NOMO-1 treated with dmso at 0.1 percent for 144 hours (cell line): ENCODE measurements around the gene SP6.

Source experiments
- DNase-seq: peaks from one replicate; lab custom pipeline; 2025; ENCODE audit not compliant: unreplicated experiment; lab: John Stamatoyannopoulos, UW

The SP6 gene

DNA sequence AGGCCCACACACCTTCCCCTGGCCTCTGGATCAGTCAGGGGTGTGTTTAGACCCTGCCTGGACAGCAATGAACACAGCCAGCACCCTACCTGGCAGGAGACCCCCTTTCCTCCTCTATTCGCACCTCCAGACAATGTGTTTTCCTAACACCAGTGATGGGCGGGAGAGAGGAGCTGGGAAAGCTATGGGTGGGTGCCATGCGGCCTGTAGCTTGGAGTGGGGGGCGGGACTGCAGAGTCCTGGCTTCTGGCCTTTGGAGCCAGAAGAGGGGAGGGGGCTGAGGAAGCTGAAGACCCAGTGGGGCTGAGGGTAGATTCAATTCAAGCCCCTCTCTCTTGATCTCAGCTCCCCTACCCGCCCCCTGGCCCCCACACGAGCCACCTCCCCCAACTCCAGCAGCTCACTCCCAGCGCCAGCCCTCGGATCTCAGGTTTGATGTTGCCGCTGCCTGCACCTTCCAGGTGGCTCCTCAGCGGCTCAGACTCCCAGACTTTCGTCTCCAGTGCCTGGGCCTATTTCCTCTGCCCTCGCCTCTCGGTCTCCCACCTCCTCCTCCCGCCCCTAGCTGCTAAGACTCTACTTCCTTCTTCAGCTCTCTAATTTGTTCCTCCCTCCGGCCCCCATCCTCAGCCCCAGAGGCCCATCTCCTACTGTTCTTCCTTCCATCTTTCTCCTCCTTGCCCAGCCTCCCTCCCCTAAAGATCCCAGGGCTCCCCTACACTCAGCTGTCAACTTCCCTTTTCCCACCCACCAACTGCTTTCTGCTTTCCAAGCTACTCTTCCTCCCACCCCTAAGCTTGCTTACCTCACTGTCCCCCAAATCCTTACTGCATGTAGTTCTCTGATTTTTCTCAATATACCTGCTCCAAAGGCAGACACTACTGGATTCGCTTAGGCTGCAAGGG, 6.8 kb upstream of the SP6 start:
- peak; percentile 33 for DNase-seq

GRCh38 chr17:47856830-47857229, 5.9 kb upstream of the SP6 start:
- no peak for DNase-seq

DNA sequence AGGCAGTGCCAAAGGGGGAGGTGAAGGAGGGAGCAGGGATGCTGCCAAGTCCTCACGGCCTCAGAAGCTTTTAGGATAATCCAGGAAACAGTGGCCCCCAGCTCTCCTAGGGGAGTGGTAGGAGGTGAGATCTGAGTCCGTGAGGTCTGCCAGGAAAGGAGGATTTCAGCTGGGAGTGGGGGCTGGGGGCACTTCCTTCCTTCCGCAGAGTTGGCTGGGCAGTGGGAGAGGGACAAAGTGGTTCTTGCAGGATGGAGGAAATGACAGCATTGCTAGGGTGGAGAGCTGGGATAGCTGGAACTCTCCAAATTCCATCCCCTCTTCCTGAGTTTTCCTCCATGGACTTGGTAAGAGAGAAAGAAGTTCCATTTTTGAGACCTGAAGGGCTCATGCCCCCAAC, 4.8 kb upstream of the SP6 start:
- no peak for DNase-seq

DNA sequence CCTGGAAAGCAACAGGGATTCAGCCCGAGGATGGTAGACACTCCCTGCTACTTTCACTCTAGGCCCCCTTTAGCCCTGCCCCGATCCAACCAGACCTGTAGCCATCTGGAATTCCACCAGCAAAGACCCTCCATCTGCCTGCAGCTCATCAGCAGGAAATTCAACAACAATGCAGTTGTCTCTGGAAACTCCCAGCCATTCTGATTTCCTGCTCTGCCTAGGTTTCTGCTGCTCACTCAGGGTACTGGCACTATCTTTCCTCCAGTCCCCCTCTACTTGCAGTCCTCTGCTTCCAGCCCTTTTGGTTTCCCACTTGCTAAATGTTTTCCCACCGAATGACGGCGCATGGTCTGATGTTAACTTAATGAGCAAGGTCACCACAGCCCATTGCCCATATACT, 2.7 kb upstream of the SP6 start:
- no peak for DNase-seq

DNA sequence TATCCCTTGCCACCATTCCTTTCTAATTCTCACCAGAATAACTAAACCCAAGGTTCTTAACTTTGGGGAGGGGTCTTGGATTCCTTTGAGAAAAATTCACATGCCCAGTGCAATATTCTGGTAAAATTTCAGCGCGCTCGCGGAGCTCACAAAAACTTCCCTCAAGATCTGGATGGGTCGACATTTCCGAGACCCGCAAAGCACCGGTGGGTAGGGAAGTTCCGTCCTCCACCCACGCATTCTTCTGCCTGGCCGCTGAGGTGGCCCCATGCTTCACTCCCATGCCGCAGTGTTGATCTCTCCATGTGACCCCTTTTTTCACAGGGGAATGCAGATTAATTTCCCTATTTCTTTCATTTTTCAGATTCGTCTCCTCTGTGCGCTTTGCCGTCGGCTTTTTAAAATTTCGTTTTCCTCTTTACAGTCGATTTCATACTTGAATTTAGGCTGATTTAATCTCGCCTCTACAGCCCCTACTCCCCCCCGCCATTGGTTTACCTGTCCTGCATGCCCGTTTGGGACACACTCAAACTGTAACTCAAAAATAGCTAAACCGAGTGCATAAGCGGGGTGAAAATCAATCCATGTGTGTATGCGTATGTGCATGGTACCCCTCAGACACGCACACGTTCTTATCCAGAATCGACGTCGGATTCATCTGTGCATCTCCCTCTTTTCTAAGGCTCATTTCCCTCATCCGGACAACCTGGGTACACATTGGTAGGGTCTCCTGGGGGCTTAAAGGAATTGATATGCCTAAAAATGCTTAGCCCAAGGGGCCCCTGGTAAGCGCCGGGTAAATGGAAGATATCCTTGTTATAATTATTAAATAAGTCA, 1.4 kb upstream of the SP6 start:
- DNase-seq, result no peak

GRCh38 chr17:47851764-47852112, 775 bp upstream of the SP6 start:
- no peak for DNase-seq

DNA sequence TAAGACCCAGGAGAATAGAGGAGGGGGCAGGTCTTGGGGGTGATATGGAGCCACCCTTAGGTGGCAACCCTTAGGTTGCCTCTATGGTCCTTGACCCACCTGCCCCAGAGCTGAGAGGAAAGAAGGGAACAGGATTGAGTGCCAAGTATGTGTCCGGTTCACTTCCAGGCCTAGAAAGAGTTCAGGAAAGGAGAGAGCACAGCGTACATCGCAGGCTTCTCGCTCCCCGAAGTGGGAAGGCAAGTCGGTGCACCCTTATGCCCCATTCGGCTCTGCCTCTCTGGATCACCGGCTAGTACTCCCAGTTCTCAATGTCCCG, 631 bp downstream of the SP6 start:
- no peak for DNase-seq

DNA sequence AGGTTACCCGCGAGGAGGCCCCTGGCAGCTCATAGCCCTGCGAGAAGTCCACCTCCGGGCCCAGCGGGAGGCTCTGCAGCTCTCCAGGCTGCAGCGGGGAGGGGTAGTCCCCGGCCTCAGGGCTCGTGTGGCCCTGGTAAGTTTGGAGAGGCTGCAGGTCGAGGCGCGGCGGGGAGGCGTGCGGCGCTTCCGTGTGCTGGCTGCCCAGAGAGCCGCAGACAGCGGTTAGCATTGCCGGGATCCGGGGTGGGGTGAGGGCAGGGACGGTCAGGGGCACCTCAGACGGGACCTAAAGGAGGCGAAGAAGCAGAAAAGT, 2.8 kb downstream of the SP6 start:
- no peak for DNase-seq

- DNase-seq, result peak; percentile 29
These were observed 3.4 kb downstream of the SP6 start for GRCh38 chr17:47847341-47848197.

DNA sequence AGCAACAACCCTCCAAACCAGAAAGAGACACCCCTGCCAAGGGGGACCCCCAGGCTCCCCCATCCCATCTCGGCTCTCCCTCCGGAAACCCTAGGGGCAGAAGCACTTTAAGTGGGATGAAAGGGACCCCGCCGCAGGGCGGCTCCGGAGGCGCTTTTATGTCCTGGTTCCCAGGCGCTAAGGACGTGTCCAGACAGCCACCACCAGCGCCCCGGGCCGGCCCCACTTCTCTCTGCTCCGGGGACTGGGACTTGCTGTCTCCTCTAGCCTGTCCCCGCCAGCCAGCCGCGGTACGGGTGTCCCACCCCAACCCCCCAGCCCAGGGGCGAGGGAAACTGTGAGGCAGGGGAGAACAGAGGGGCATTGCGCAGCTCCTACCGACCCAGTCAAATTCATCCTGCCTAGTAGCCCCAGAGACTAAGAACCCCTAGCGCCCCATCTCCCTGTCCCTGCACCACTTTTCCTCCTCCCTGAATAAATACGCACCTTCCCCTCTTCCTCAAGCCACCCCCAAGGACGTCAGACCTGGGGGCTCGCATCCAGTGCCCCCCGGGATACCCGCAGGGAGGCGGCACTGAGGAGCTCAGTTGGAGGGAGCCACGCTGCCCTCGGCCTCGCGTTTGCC, 4.1 kb downstream of the SP6 start:
- no peak for DNase-seq

GRCh38 chr17:47845716-47846075, 5.3 kb downstream of the SP6 start:
- no peak for DNase-seq

- DNase-seq, result no peak
These were observed 5.9 kb downstream of the SP6 start for GRCh38 chr17:47844814-47845715.

GRCh38 chr17:47844227-47844626, 6.7 kb downstream of the SP6 start:
- DNase-seq, result no peak

DNA sequence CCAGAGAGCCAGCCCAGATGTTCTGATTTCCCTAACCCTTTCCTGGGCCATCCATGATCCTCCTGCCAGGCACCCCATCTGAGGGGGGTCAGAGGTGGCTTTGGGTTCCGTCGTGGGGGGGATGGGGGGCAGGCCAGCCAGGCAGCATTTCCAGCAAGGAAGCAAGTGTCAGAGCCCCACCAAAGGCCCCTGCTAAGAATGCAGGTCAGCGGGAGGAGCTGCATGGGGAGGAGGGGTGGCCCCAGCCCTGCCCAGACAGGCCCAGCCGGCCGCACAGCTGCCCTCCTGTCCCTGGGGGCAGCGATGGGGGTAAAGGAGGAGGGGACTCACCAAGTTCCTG, 7.6 kb downstream of the SP6 start:
- DNase-seq, result no peak

DNA sequence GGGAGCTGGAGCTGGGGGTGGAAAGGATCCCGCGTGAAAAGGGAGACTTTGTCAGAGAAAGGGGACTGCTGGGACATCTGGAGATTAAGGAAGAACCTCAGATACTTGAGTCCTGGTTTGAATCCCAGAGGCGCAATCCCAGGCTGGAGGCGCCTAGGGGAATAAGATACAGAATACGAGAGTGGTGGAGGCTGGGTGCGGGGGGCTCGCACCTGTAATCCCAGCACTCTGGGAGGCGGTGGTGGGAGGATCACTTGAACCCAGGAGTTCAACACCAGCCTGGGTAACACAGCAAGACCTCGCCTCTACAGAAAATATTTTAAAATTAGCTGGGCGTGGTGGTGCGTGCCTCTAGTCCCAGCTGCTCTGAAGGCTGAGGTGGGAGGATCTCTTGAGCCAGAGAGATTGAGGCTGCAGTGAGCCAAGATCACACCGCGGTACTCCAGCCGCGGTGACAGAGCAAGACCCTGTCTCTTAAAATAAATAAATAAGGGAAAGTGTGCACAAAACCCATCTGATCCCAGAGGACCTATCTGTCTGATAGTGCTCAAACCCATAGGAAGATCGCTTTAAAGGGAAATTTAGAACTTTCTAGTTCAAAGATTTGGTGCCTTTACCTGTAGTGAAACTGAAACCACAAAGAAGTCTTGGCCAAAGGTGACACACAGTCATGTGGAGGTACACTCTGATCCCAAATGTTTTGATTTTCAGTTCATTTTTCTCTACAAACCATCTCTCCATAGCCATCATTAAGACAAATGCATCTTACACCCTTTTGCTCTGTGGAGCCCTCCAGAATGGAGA, 9.3 kb downstream of the SP6 start:
- DNase-seq, result no peak

DNA sequence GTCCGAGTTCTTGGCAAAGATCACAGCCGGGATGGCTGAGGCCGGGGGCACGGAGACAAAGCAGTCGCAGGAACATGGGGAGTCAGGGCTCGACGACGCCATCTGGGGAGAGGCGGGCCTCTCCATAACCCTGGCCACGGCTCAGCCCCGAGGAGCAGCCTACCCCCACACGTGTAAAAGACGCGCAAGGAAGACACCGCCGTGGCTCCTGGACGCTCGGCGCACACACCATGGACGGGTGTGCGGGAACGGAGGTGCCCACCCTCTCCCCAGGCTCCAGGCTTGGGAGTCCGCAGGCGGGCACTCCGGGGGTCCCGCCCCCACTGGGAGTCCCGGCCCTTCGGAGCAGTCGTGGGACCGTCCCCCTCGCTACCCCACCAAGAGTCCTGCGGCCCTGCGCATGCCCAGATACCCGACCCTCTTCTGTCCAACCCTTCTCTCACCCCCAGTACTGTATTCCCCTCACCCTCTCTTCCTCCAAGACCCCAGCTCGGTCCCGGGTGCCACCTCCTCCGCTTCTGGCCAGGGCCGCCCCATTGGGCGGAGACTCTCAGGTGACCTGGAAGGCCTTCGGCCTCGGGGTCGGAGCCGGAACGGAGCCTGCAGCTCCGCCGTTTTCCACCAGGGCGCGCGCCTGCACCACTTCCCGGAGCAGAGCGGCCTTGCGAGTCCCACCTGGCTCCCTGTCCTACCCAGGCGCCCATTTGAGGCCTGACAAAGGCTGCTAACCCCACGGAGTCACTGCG, 10.0 kb downstream of the SP6 start, which contains the start of gene SCRN2:
Gene SCRN2, minus strand, starts transcription at position 532 of the 746 bp plus-strand sequence. Its CDS starts 430 bp downstream, at position 102.
- DNase-seq, result peak; percentile 77

DNA sequence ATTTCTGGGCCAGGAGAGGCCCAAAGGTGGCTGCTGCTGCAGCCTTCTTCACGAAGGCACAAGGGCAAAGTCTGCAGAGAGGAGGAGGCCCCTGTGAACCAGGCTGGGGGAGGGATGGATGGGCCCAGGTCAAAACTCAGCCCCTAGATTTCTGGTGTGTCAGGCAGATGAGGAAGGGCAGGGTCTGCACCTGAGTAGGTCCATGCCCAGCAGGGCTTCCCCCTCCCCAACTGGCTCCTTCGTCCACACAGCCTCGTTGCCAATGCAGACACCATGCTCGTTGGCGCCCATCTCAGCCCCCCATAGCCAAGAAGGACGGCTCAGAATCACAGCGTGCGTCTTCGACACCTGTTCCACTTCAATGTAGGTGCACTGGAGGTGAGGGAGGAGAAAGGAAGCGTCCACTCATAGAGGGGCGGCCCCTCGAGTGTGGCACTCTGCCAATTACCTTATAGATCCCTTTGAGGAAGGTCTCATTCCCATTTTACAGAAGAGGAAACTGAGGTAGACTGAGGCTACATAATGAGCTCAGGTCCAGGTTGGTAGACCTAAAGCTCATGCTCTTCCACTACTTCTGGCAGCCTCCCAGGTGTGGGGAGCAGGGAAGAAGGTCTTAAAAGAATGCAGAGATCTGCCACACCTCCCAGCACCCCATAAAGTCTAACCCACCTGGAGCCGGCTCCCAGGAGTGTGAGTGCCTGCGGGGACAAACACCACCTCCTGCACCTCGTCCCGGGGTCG, 10.8 kb downstream of the SP6 start:
- DNase-seq, result no peak

- no peak for DNase-seq
These were observed 11.9 kb downstream of the SP6 start for GRCh38 chr17:47839071-47839470.
